GM18526 (cell line): Measurements from ENCODE around the gene CCDC149.

ENCODE experiments used
- POLR2A ChIP-seq: IDR thresholded peaks from 3 replicates; pipeline ENCODE4 v1.6.1; 2011; ENCODE audit not compliant: insufficient read length; ENCODE audit errors: extremely low read depth

CCDC149 gene

DNA sequence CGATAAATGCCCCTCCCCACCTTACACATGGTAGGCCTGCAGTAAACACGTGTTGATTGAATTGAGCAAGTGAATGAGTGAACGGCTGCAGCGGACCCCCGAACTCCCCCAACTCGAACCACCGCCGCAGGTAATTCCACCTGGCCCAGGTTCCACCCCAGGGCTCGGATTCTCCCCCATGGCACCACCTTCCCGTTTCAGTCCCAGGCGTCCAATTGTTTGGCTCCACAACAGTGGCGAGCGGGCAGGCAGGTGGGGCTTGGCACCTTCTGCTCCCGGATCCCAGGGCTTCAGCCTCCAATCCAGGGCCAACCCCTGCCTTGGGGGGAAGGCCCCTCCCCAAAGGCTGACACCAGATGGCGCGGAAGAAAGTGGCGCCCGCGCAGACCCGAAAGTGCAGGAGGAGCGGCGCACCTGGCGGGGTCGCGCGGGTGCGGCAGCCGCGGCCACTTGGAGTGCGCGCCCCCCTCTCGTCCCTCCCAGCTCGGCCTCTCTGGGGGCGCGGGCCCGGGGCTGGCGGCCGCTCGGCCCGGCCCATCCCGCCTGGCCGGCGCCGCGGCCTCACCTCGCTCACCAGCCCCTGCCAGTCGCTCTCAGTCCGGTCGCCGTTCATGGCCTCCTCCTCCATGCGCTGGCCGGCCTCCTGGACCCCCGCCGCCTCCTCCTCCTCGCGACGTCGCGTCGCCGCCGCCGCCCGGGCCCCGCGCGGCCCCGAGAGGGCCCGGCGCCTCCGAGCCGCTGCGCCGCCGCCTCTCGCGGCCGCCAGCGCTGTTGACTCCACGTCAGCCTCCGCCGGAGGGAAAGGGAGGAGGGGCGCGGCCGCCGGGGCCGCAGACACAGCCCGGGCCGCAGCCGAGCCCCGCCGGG is at the start of gene CCDC149:
Gene CCDC149, minus strand, starts transcription at position 791 of the 867 bp plus-strand sequence. Its CDS starts 178 bp downstream, at position 613.
- no peak for TF ChIP-seq POLR2A

DNA sequence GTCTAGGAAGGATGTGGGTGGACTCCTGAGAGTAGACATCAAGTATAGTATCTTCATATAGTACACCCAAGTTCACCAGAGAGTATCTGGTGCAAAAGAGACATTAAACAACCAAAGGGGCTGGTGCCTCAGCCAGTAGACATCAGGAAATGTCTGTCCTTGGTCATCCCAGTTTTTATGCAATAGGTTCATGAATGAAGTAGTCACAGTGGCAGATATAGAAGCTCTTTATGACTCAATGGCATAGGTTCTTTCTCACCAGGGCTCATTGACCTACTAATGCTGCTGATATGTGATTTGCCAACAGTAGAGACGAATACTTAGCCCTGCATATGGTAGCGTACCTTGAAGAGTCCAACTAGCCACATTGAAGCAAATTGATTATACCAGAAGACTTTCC is 45.0 kb upstream of the CCDC149 start:
- TF ChIP-seq POLR2A = no peak

DNA sequence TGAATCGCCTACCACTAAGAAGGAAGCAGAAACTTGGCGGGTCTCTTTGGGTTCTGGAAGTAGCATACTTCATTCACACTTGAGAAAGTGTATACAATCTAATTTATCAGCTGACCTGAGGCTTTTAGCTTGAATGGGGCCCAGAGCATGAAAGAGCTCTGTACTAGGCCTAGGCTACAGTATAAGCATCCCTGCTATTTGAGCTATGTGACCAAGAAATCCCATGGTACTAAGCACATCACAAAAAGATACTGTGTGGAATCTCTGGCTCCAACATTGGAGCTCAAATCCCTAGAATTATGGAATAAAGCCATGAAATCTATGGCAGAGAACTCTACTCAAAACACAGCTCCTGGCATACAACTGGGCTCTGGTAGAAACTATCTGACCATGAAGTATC is 43.9 kb upstream of the CCDC149 start:
- no peak for TF ChIP-seq POLR2A

DNA sequence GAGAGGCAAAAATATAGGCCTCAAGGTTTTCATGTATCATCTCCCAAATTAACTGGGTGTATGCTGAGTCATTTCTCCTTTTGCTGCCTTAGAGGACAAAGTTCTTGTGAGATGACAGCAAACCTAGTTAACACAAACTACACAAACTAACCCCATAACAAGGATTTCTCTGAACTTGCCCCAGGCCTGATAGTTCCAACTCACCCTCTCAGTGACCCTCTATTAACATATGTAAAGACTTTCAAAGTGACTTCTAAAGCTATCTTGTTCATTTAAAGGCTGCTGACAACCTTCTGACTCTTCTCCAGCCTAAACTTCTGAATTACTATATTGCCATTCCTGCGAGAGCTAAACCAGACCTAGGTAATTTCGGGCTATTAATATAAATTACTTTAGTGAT is 43.2 kb upstream of the CCDC149 start:
- TF ChIP-seq POLR2A = no peak

DNA sequence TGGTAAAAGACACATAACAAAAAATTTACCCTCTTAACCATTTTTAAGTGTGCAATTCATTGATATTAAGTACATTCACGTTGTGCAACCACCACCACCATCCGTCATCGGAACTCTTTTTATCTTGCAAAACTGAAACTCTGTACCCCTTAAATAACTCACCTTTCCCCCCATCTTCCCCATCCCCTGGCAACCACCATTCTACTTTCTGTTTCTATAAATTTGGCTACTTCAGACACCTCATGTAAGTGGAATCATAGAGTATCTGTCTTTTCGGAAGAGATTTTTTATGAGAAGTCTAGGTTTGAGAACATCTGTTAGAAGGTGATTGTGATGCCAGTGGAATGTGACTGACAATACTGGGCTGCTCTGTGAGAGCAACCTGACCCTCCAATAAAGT is 39.8 kb upstream of the CCDC149 start:
- no peak for TF ChIP-seq POLR2A

DNA sequence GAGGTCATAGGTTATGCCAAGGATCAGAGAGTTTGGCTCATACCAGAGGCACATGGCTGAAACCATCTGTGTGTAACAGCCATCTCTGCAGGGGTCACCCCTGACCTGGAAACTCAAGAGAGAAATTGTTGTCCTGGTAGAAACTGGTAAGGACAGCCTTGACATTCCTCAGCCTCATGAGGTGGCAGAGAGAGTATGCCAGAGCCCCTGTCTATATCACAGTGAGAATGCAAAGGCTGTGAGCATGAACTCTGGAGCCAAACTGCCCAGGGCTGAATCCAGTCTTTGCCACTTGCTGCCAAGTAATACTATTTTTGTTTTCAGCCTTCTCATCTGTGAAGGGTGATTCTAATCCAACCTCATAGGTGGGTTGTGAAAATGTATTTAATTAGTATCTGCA is 37.1 kb upstream of the CCDC149 start:
- TF ChIP-seq POLR2A = no peak

DNA sequence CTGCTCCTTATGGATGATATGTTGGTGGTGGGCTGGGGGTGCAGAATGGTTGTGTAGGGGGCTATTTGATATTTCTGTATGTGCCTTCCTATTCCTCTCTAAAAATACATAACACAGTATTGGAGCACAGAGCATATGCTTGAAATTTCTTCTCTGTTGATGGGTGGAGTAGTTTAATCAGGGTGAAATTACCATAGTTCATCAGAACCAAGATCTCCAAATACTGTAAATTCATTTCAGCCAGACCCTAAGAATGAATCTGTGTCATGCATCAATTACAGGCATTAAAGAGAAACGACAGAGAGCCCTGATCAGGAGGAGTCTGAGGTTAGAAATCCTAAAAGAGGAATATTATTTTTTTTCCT is 25.1 kb upstream of the CCDC149 start:
- no peak for TF ChIP-seq POLR2A

DNA sequence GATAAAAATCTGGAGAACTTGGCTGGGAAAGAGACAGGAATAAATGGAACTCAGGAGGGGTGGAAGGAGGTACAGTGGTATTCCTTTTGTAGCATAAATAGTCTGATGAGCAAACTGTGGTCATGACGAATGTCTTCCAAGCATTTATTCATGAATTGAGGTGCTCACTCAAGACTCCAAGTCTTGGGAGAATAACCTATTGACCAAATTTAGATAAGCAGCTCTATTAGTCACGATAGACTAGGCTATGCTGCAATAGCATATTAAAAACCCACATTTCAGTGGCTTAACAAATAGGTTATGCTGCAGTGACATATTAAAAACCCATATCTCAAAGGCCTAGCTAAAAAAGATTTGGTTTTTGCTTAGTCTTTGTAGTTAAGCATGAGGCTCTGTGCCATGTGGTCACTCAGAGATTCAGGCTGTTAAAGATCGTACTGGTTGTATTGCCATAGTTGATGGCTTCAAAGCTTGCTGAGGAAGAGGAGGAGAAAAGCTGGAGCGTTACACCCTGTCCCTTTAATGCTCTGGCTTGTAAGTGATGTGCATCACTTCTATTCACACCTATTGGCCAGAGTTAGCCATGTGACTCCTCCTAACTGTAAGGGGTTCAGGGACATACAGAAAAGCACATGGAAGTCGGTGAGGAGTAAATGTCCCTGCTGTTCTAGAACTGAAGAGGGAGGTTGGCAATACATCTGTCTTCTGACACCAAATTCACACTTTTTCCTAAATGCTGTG is 24.5 kb upstream of the CCDC149 start:
- no peak for TF ChIP-seq POLR2A

DNA sequence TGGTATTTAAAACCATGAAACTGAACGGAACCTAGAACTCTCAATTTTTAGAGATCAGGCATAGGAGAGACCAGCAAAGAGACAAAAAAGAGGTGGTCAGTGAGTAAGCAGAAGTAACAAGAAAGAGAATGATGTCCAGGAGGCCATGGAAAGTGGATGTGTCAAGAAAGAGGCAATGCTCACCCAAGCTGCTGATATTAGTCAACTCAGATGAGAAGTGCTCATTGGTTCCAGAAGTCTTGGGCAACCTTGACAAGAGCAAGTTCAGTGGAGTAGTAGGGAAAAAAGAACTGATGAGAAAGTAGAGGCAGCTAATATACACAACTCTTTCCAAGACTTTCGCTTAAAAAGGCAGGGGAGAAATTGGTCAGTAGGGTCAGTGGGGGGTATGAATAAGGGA is 23.0 kb upstream of the CCDC149 start:
- TF ChIP-seq POLR2A = no peak

DNA sequence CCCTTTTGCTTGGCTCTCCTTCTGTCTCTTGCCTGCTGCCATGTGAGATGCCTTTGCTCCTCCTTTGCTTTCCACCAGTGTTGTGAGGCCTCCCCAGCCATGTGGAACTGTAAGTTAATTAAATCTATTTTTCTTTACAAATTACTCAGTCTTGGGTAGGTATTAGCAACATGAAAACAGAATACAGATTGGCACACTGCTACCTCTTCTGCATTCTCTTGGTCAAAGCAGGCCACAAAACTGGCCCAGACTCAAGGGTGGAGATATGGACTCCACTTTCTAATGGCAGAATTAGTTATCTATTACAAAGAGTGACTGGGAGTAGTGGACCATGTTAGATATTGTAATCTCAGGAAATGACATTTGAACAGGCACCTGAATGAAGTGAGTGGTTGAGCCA is 21.5 kb upstream of the CCDC149 start:
- TF ChIP-seq POLR2A = no peak

DNA sequence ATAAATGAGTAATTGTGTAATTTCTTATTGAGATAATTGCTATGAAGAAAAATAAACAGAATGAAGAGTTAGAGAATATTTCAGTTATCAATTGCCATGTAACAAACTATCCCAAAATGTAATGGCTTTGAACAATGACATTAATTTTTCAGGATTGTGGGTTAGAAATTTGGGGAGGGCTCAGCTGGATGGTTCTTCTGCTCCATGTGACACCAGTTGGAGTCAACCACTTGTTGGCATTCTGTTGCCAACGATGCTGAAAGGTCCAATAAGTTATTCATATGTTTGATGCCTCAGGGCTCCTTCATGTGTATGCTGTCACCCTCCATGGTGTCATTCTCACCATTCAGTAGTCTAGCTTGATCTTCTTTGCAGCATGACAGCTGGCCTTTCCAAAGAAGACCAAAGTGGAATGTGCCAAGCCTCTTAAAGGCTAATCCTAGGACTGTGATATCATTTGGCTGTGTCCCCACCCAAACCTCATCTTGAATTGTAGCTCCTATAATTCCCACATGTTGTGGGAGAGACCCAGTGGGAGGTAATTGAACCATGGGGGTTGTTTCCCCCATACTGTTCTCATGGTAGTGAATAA is 20.9 kb upstream of the CCDC149 start:
- no peak for TF ChIP-seq POLR2A

DNA sequence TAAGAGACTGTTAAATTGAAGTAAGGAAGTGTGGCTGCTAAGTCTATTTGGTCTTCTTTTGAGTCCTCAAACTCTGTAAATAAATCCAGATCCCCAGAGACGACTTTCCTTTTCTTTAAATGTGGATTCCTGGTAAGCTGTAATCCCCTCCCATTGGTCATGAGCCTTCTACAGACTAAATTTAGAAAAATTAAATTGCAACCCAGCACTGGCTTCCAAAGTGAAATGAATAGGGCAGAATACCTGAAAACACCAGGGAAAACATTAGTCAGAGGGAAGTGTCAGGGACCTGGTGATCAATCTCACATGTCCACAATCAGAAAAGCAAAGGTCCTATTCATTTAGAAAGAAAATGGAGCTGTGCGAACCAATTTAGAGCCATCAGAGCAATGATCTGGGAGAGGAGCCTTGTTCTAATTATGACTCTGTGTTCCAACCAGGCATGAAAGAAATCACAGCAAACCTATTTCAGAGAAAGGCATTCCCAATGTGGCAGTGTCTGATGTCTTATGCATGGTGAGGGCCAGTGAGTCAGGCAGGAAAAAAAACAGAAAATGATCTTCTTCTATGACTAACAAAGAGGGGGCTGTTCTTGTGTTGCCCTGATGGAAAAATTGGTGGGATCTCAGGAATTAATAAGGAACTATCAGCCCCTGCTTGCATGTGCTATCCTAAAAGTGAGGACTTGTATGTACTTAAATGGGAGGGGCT is 19.8 kb upstream of the CCDC149 start:
- TF ChIP-seq POLR2A = no peak

DNA sequence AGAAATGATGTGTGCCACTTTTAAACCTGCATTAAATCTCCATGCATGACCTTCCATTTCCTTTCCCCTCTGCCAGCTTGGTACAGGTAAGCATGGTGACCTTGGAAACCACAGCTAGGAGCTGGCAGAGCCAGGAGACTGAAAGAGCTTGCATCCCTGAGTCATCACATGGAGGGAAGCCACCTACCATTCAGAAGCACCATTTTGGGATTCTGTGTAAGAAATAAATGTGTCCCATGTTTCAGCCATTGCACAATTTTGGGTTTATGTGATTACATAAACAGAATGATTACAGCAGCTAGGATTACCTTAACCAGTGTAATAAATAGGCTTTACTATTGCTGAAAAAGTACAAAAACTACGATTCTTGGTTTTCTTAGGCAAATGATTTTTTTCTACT is 17.3 kb upstream of the CCDC149 start:
- TF ChIP-seq POLR2A = no peak

DNA sequence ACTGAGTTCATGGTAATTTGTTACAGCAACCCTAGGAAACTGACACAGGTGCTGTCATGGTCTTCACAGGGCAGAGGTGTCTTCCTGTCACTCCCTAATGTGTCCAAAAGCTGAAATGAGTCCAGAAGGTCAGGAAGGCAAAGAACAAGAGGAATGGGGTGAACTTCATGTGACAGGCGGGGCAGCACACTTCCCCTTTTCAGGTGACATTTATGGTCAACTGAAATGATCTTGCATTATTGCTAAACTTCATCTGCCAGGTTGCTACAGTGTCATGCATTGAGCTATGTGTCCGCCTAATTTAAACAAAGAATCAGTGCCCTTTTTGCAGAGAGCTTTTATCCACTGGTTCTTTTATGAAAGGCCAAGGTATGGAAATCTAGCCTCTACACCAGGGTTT is 15.9 kb upstream of the CCDC149 start:
- TF ChIP-seq POLR2A = no peak

DNA sequence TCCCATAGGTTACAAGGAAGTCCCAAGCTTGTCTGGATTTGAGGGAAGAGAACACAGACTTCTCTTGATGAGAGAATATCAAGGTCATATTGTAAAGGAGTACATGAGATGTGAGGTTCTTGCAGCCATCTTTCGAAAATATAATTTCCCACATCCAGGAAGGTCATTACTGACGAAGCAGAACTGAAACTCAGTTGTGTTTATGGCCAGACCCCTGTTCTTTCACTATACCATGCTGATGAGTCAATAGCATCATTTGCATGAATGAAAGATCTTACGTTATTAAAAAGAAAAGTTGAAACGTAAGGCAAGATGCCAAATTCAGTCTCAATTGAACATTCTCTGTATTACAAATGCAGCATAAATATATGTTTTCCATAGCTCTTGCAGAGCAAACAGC is 14.2 kb upstream of the CCDC149 start:
- no peak for TF ChIP-seq POLR2A

DNA sequence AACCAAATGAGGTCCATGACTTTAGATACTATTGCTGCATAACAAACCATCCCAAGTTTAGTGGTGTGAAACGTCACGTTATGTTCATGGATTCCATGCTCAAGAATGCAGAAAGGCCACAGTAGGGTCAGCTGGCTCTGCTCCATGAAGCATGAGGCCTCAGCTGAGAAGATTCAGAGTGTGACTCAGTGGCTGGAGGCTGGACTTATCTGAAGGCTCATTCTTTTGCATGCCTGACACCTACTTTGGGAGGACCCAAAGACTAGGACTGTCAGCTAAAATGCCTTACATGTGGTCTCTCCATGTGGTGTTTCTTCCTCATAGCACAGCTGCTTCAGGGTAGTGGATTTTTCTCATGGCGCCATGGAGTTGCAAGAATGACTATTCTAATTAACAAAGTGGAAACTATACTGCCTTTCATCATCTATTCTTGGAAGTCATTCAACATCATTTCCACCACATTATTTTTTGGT is 11.5 kb upstream of the CCDC149 start:
- no peak for TF ChIP-seq POLR2A

DNA sequence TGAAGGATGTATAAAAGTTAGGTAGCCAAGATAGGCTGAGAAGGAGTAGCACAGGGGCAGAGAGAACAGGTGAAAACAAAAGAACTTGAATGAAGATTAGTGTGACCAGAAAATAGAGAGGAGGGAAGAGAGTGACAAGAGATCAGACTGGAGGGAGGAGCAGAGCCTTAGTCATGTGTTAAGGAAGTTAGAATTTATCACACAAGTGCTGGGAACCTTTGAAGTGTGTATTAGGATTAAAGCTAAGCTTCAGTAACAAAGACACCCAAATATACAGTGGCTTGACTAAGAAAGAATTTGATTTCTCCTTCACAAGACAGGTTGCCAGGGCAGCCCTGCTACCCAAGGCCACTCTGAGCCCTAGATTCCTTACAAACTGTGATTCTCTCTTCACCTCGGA is 10.7 kb upstream of the CCDC149 start:
- TF ChIP-seq POLR2A = no peak
